ENCODE measurements around the gene SWT1.

SWT1 gene

GRCh38 chr1:185144233-185144632 lies 12.7 kb upstream of the SWT1 start:
- no peak overlapping the region for H3K27ac ChIP-seq (ENCODE audit: low read depth, low read length, poor library complexity, severe bottlenecking)
- H3K4me1 ChIP-seq (ENCODE audit: insufficient read depth, low read length, severe bottlenecking) = no peaks in the 10 kb centered on the region
- H3K9ac ChIP-seq (ENCODE audit: low read length) = no peak overlapping the region

DNA sequence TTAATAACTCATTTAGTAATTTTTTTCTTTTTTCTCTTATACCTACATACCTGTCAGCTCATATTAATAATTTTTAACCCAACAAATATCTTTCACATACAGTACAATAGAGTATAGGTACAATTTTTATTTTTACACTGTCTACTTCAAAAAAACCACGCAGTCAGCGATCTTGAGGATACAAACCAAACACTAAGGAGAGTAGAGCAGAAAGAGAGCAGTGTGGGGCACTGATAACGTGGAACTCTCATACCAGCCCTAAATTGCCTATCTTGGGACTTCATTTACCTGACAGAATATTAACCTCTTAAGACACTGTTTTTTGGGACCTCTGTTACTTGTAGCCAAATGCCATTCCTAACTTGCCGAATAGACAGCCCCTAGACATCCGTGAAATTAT lies 5.8 kb upstream of the SWT1 start:
- Histone ChIP-seq H3K4me1 (ENCODE audit: insufficient read depth, low read length, severe bottlenecking) (peaks cover 15% of the 10 kb centered on the region), H3K36me3 (ENCODE audit: insufficient read depth, low read length) (peaks cover 46% of the 10 kb centered on the region), H3K9me2 (ENCODE audit: low read depth, low read length) (no peaks in the 10 kb centered on the region), H3K4me3 (ENCODE audit: low read depth, low read length, poor library complexity, severe bottlenecking) (no peak overlapping the region), H3K4me2 (ENCODE audit: low read length) (no peak overlapping the region), H2AFZ (ENCODE audit: low read length) (no peak overlapping the region), H3K9me3 (ENCODE audit: low read length) (no peaks in the 10 kb centered on the region), H3K27me3 (ENCODE audit: insufficient read depth, low read length) (no peaks in the 10 kb centered on the region), H3F3A (ENCODE audit: insufficient read depth, low read length) (no peaks in the 10 kb centered on the region), H4K20me1 (ENCODE audit: insufficient read depth, low read length) (no peaks in the 10 kb centered on the region), H3K27ac (ENCODE audit: low read depth, low read length, poor library complexity, severe bottlenecking) (no peak overlapping the region), H3K79me2 (ENCODE audit: insufficient read depth, low read length) (peaks cover 7% of the 10 kb centered on the region), H3K9ac (ENCODE audit: low read length) (no peak overlapping the region)
- TF ChIP-seq EZH2 (IDR thresholded peaks at IDR 0.05; ENCODE audit: borderline replicate concordance, low read length) = no peak
- TF ChIP-seq CTCF (IDR thresholded peaks at IDR 0.05; ENCODE audit: low read length) = no peak

More at GRCh38 chr1:185144233-185144632, 12.7 kb upstream of the SWT1 start:
- Histone ChIP-seq H3K36me3 (ENCODE audit: insufficient read depth, low read length) (peaks cover 53% of the 10 kb centered on the region), H3K79me2 (ENCODE audit: insufficient read depth, low read length) (no peaks in the 10 kb centered on the region), H3K4me3 (ENCODE audit: low read depth, low read length, poor library complexity, severe bottlenecking) (no peak overlapping the region), H3K9me3 (ENCODE audit: low read length) (no peaks in the 10 kb centered on the region), H3K9me2 (ENCODE audit: low read depth, low read length) (no peaks in the 10 kb centered on the region), H3F3A (ENCODE audit: insufficient read depth, low read length) (no peaks in the 10 kb centered on the region), H4K20me1 (ENCODE audit: insufficient read depth, low read length) (no peaks in the 10 kb centered on the region), H2AFZ (ENCODE audit: low read length) (no peak overlapping the region), H3K27me3 (ENCODE audit: insufficient read depth, low read length) (no peaks in the 10 kb centered on the region), H3K4me2 (ENCODE audit: low read length) (no peak overlapping the region)
- TF ChIP-seq CTCF (IDR thresholded peaks at IDR 0.05; ENCODE audit: low read length) (no peak), EZH2 (IDR thresholded peaks at IDR 0.05; ENCODE audit: borderline replicate concordance, low read length) (no peak)

- Histone ChIP-seq H3K9me2 (ENCODE audit: low read depth, low read length) (no peaks in the 10 kb centered on the region), H3K27ac (ENCODE audit: low read depth, low read length, poor library complexity, severe bottlenecking) (no peak overlapping the region), H4K20me1 (ENCODE audit: insufficient read depth, low read length) (no peaks in the 10 kb centered on the region), H3K4me3 (ENCODE audit: low read depth, low read length, poor library complexity, severe bottlenecking) (no peak overlapping the region), H3K79me2 (ENCODE audit: insufficient read depth, low read length) (peaks cover 7% of the 10 kb centered on the region), H3K9ac (ENCODE audit: low read length) (no peak overlapping the region), H3F3A (ENCODE audit: insufficient read depth, low read length) (no peaks in the 10 kb centered on the region), H3K36me3 (ENCODE audit: insufficient read depth, low read length) (peaks cover 36% of the 10 kb centered on the region), H3K4me1 (ENCODE audit: insufficient read depth, low read length, severe bottlenecking) (peaks cover 15% of the 10 kb centered on the region), H2AFZ (ENCODE audit: low read length) (no peak overlapping the region), H3K4me2 (ENCODE audit: low read length) (no peak overlapping the region), H3K9me3 (ENCODE audit: low read length) (no peaks in the 10 kb centered on the region), H3K27me3 (ENCODE audit: insufficient read depth, low read length) (no peaks in the 10 kb centered on the region)
- TF ChIP-seq CTCF (IDR thresholded peaks at IDR 0.05; ENCODE audit: low read length) (no peak), EZH2 (IDR thresholded peaks at IDR 0.05; ENCODE audit: borderline replicate concordance, low read length) (no peak)
Observed at GRCh38 chr1:185152187-185152767, 4.7 kb upstream of the SWT1 start.
